ENCODE data around the gene CCT8. TPM values are rescaled to one million over a fixed set of nuclear protein-coding genes. Genes with fewer than 3 reads are reported as not detected.

Gene CCT8
- total RNA-seq, 1 experiment from 2014 or later, result 221 TPM

DNA sequence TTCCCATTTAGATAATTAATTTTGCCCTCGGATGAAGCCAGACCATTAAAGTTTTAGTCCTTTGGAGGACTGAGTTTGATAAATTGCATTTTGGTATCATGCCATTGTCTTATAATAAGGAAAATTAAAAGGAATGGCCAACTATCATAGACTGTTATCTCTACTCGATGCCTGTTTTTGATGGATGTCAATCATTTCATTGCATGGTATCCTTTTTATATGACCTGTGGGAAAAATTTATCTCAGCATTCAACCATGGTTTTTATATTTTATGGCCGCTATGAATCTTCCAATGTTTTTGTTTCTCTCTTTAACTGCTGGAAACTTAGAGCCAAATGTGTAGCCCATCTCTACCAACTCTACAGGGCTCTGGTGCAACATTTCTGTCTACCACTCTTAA lies 9.9 kb upstream of the CCT8 start:
- no peaks in the 10 kb centered on the region for H3K9me3 Mint-ChIP-seq (ENCODE audit: unreplicated experiment)
- H3K27ac Mint-ChIP-seq (ENCODE audit: low read depth, unreplicated experiment), result no peak overlapping the region
- peaks cover 6% of the 10 kb centered on the region for H3K36me3 Mint-ChIP-seq (ENCODE audit: insufficient read depth, unreplicated experiment)
- ChIA-PET CTCF (interaction anchor here (1.0 to 1.8 kb wide), 2 partner anchors 81 to 288 kb away, joined by 3 to 8 read pairs; no protein-coding TSS in a partner anchor), POLR2A (no interaction called here)
- DNase-seq (ENCODE audit: unreplicated experiment), result no peak
- no peaks in the 10 kb centered on the region for H3K27me3 Mint-ChIP-seq (ENCODE audit: insufficient read depth, unreplicated experiment)
- intact Hi-C loops (cut with micrococcal nuclease), result no loop called here
- no peak overlapping the region for H3K4me3 Mint-ChIP-seq (ENCODE audit: unreplicated experiment)
- H3K4me1 Mint-ChIP-seq (ENCODE audit: insufficient read depth, unreplicated experiment), result peaks cover 7% of the 10 kb centered on the region
- BruUV-seq (replicated peaks), result no TSS peak
- TF ChIP-seq, protein P1, sequence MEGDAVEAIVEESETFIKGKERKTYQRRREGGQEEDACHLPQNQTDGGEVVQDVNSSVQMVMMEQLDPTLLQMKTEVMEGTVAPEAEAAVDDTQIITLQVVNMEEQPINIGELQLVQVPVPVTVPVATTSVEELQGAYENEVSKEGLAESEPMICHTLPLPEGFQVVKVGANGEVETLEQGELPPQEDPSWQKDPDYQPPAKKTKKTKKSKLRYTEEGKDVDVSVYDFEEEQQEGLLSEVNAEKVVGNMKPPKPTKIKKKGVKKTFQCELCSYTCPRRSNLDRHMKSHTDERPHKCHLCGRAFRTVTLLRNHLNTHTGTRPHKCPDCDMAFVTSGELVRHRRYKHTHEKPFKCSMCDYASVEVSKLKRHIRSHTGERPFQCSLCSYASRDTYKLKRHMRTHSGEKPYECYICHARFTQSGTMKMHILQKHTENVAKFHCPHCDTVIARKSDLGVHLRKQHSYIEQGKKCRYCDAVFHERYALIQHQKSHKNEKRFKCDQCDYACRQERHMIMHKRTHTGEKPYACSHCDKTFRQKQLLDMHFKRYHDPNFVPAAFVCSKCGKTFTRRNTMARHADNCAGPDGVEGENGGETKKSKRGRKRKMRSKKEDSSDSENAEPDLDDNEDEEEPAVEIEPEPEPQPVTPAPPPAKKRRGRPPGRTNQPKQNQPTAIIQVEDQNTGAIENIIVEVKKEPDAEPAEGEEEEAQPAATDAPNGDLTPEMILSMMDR (IDR thresholded peaks at IDR 0.05; ENCODE audit: unreplicated experiment), result no peak

DNA sequence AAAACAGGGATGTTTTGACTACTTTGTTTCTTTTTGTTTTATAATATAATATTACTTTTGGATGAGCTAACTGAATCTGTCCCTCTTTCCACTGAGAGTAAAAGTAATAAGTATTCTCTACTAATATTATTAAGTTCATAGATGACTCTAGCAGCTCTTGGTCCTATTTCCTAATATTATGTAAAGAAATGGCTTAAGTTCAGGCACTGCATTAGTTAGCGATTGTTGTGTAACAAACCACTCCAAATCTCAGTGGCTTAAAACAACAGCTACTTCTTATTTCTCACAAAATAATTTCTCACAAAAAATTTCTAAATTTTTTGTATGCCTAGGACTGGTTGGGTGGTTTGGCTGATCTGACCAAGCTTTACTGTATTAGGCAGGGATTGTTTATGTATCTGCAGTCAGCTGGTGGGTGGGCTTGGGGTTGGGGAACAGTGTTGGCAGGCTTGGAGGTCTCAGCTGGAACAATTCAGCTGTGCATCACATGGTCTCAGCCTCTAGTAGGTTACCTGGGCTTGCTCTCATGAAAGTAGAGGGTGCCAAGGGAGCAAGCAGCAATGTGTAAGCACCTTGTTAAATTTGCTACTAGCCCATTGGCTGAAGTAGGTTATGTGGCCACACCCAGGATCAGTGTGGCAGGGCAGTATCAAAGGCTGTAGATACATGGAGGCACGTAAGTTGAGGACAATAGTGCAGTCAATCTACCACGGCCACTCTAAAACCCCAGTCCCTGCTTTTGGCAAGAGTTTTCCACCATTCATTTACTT lies 8.8 kb upstream of the CCT8 start:
- no TSS peak for BruUV-seq (replicated peaks)
- Mint-ChIP-seq H3K27me3 (ENCODE audit: insufficient read depth, unreplicated experiment) (no peaks in the 10 kb centered on the region), H3K4me1 (ENCODE audit: insufficient read depth, unreplicated experiment) (peaks cover 7% of the 10 kb centered on the region), H3K27ac (ENCODE audit: low read depth, unreplicated experiment) (no peak overlapping the region), H3K36me3 (ENCODE audit: insufficient read depth, unreplicated experiment) (peaks cover 6% of the 10 kb centered on the region), H3K4me3 (ENCODE audit: unreplicated experiment) (no peak overlapping the region), H3K9me3 (ENCODE audit: unreplicated experiment) (no peaks in the 10 kb centered on the region)
- CTCF ChIA-PET, result interaction anchor here (0.6 to 1.8 kb wide), 5 partner anchors 14 to 292 kb away, joined by 3 to 8 read pairs (median 3); no protein-coding TSS in a partner anchor
- no peak for DNase-seq (ENCODE audit: unreplicated experiment)
- TF ChIP-seq, protein P1 (IDR thresholded peaks at IDR 0.05; ENCODE audit: unreplicated experiment), result no peak
- POLR2A ChIA-PET, result interaction anchor here (1.0 to 1.6 kb wide), 2 partner anchors 9 to 219 kb away, joined by 3 to 13 read pairs; partner anchors contain the start of gene CCT8
- intact Hi-C loops (cut with micrococcal nuclease), result no loop called here

DNA sequence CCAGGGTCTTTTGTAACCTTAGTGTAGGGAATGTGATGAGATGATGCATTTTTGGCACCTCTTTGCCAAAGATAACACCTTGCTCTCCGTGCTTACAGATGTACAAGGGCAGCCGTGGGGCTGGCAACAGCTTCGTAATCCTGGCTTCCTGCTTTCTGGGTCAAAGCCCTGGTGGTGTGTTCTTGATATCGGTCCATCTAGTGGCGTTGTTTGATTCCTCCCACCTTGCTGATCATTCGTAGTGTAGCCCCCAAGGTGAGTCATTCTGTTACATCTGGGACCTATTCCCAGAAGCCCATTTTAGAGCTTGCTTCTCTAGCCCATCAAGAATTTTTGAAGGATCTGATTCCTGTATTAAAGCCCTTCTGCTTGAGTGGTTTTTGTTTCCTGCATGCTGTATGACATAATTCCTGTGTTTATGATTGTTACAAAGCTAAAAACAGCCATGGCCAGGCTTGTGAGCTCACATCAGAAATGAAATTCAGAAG lies 7.0 kb upstream of the CCT8 start:
- ChIA-PET CTCF (interaction anchor here (1.0 to 1.5 kb wide), 3 partner anchors 7 to 293 kb away, joined by 3 to 4 read pairs (median 3); no protein-coding TSS in a partner anchor), POLR2A (interaction anchor here (0.6 kb wide), 1 partner anchor 225 kb away, joined by 3 read pairs; no protein-coding TSS in a partner anchor)
- TF ChIP-seq, protein P1 (IDR thresholded peaks at IDR 0.05; ENCODE audit: unreplicated experiment), result no peak
- intact Hi-C loops (cut with micrococcal nuclease), result no loop called here
- no peaks in the 10 kb centered on the region for H3K27me3 Mint-ChIP-seq (ENCODE audit: insufficient read depth, unreplicated experiment)
- H3K4me3 Mint-ChIP-seq (ENCODE audit: unreplicated experiment), result no peak overlapping the region
- peaks cover 10% of the 10 kb centered on the region for H3K4me1 Mint-ChIP-seq (ENCODE audit: insufficient read depth, unreplicated experiment)
- no peak overlapping the region for H3K27ac Mint-ChIP-seq (ENCODE audit: low read depth, unreplicated experiment)
- BruUV-seq (replicated peaks), result no TSS peak
- H3K9me3 Mint-ChIP-seq (ENCODE audit: unreplicated experiment), result no peaks in the 10 kb centered on the region
- no peak for DNase-seq (ENCODE audit: unreplicated experiment)
- peaks cover 6% of the 10 kb centered on the region for H3K36me3 Mint-ChIP-seq (ENCODE audit: insufficient read depth, unreplicated experiment)

DNA sequence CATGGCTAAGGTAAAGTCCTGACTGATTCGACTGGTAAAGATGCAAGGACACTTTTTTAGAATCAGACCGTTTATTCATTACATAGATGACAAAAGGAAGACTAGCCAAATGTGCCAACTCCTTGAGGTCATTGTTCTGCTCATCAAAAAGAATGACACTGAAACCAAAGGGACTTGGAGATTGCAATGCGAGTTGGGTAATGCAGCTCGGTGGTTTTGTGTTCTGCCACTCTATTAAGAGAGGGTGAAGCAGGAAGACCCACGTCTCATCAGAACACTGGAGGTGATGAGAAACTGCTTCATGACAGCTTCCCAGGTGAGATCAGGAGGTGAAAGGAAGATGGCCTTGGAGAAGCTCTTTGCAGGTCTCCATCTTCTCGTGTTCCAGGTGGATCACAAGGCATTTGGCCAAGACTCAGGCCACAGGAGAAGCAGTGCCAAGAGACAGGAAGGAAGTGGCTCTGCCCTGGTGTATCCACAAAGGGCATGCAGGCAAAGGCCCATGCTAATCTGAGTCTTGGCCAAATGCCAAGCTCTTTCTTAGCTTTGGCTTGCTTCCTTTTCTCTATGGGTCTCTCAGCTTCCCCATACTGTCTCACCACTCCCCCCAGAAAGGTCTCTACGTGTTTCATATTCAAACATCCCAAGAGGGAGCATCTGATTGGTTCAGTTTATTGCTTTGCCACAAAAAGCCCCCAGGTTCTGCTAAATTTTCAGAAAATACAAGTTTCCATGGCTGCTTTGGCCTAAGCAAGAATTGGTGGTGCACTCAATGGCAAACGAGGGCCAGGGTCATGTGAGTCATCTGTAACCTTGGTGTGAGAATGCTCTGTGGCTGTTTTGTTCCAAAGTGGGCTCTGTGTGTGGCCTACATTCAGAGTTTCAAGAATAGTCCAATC lies 5.7 kb upstream of the CCT8 start:
- Mint-ChIP-seq H3K4me1 (ENCODE audit: insufficient read depth, unreplicated experiment) (peaks cover 12% of the 10 kb centered on the region), H3K36me3 (ENCODE audit: insufficient read depth, unreplicated experiment) (peaks cover 6% of the 10 kb centered on the region), H3K27ac (ENCODE audit: low read depth, unreplicated experiment) (no peak overlapping the region), H3K9me3 (ENCODE audit: unreplicated experiment) (no peaks in the 10 kb centered on the region), H3K27me3 (ENCODE audit: insufficient read depth, unreplicated experiment) (no peaks in the 10 kb centered on the region), H3K4me3 (ENCODE audit: unreplicated experiment) (no peak overlapping the region)
- ChIA-PET POLR2A (no interaction called here), CTCF (interaction anchor here (1.0 to 1.6 kb wide), 5 partner anchors 9 to 294 kb away, joined by 3 to 7 read pairs (median 4); no protein-coding TSS in a partner anchor)
- no TSS peak for BruUV-seq (replicated peaks)
- DNase-seq (ENCODE audit: unreplicated experiment), result no peak
- intact Hi-C loops (cut with micrococcal nuclease), result no loop called here
- TF ChIP-seq, protein P1 (IDR thresholded peaks at IDR 0.05; ENCODE audit: unreplicated experiment), result no peak

All from MCF 10A (cell line).